Mesenchymal stem cell (in vitro differentiated cells and primary cell): ENCODE measurements around the gene TFPT.

Experiments used
- DNase-seq: peaks from one replicate; pipeline ENCODE4 v3.0.0-alpha.2; 2013
- H2AFZ ChIP-seq: one replicate; pipeline ENCODE4 v1.6.1; 2013; ENCODE audit warnings: low read depth, mild to moderate bottlenecking, control low read depth, inconsistent platforms, low read length, moderate library complexity
- H2AK5ac ChIP-seq: 2 replicates; pipeline ENCODE4 v1.6.1; 2013; ENCODE audit warnings: low read length, moderate library complexity, mild to moderate bottlenecking, inconsistent platforms; ENCODE audit not compliant: severe bottlenecking
- H2BK120ac ChIP-seq: one replicate; pipeline ENCODE4 v1.6.1; 2013; ENCODE audit warnings: low read depth, mild to moderate bottlenecking, inconsistent platforms, low read length, moderate library complexity
- H2BK12ac ChIP-seq, 2 experiments: one replicate each; pipeline ENCODE4 v1.6.1; 2013; ENCODE audit warnings: inconsistent platforms in 2 of 2, low read length in 2 of 2, mild to moderate bottlenecking in 2 of 2, moderate library complexity in 2 of 2, control low read depth in 1 of 2
- H2BK15ac ChIP-seq: one replicate; pipeline ENCODE4 v1.6.1; 2013; ENCODE audit warnings: mild to moderate bottlenecking, low read depth, inconsistent platforms; ENCODE audit not compliant: poor library complexity, severe bottlenecking
- H2BK5ac ChIP-seq: 2 replicates; pipeline ENCODE4 v1.6.1; 2013; ENCODE audit warnings: low read depth, mild to moderate bottlenecking, low read length, control low read depth, inconsistent platforms; ENCODE audit not compliant: poor library complexity, severe bottlenecking
- H3K14ac ChIP-seq, 2 experiments: one replicate each; pipeline ENCODE4 v1.6.1; 2013; ENCODE audit warnings: inconsistent platforms in 2 of 2, low read length in 2 of 2, control low read depth in 1 of 2, mild to moderate bottlenecking in 1 of 2, moderate library complexity in 1 of 2
- H3K18ac ChIP-seq, 2 experiments: one replicate each; pipeline ENCODE4 v1.6.1; 2013; ENCODE audit warnings: inconsistent platforms in 2 of 2, low read length in 2 of 2, control low read depth in 1 of 2, low read depth in 1 of 2, mild to moderate bottlenecking in 1 of 2
- H3K23ac ChIP-seq, 2 experiments: one replicate each; pipeline ENCODE4 v1.6.1; 2013; ENCODE audit warnings: inconsistent platforms in 2 of 2, low read length in 2 of 2, mild to moderate bottlenecking in 2 of 2, moderate library complexity in 2 of 2, control low read depth in 1 of 2
- H3K27ac ChIP-seq: 2 replicates; pipeline ENCODE4 v1.5.1; 2013; ENCODE audit warnings: mild to moderate bottlenecking, moderate library complexity, low read length, control low read depth, inconsistent platforms; ENCODE audit not compliant: poor library complexity, severe bottlenecking
- H3K27me3 ChIP-seq, 2 experiments: 2 replicates each; pipeline versions ENCODE4 v1.6.1 to v1.7.0; 2013; ENCODE audit warnings: low read length in 2 of 2, mild to moderate bottlenecking in 2 of 2, moderate library complexity in 2 of 2, control low read depth in 1 of 2, inconsistent platforms in 1 of 2; ENCODE audit not compliant: control insufficient read depth in 1 of 2, insufficient read depth in 1 of 2
- H3K36me3 ChIP-seq, 2 experiments: 2 replicates each; pipeline versions ENCODE4 v1.6.1 to v1.7.0; 2013; ENCODE audit warnings: low read length in 2 of 2, control low read depth in 1 of 2, inconsistent platforms in 1 of 2, low read depth in 1 of 2, mild to moderate bottlenecking in 1 of 2; ENCODE audit not compliant: insufficient read depth in 2 of 2, control insufficient read depth in 1 of 2
- H3K4ac ChIP-seq, 2 experiments: one replicate each; pipeline ENCODE4 v1.6.1; 2013; ENCODE audit warnings: inconsistent platforms in 2 of 2, low read length in 2 of 2, mild to moderate bottlenecking in 2 of 2, moderate library complexity in 2 of 2, control low read depth in 1 of 2, low read depth in 1 of 2
- H3K4me1 ChIP-seq: 2 replicates; pipeline ENCODE4 v1.6.1; 2013; ENCODE audit warnings: low read depth, low read length, control low read depth; ENCODE audit not compliant: control insufficient read depth, insufficient read depth
- H3K4me2 ChIP-seq: 2 replicates; pipeline ENCODE4 v1.6.1; 2013; ENCODE audit warnings: low read length, mild to moderate bottlenecking, inconsistent platforms; ENCODE audit not compliant: poor library complexity, severe bottlenecking
- H3K4me3 ChIP-seq, 2 experiments: 2 replicates each; pipeline versions ENCODE4 v1.5.1 to v1.7.0; 2013; ENCODE audit warnings: low read length in 2 of 2, mild to moderate bottlenecking in 2 of 2, control low read depth in 1 of 2, low read depth in 1 of 2; ENCODE audit not compliant: insufficient read depth in 1 of 2
- H3K79me1 ChIP-seq: replicated peaks from 2 replicates; pipeline ENCODE4 v1.6.1; 2013; ENCODE audit warnings: mild to moderate bottlenecking, control low read depth, low read length, inconsistent platforms; ENCODE audit not compliant: poor library complexity, severe bottlenecking
- H3K9ac ChIP-seq: 2 replicates; pipeline ENCODE4 v1.7.0; 2013; ENCODE audit warnings: mild to moderate bottlenecking, low read length, moderate library complexity
- H3K9me3 ChIP-seq: 2 replicates; pipeline ENCODE4 v1.7.0; 2013; ENCODE audit warnings: mild to moderate bottlenecking, low read length; ENCODE audit not compliant: control insufficient read depth
- H4K8ac ChIP-seq: one replicate; pipeline ENCODE4 v1.6.1; 2013; ENCODE audit warnings: inconsistent platforms, mild to moderate bottlenecking, low read length, moderate library complexity
- H4K91ac ChIP-seq: one replicate; pipeline ENCODE4 v1.6.1; 2013; ENCODE audit warnings: mild to moderate bottlenecking, low read length, inconsistent platforms
- WGBS: methylation state at CpG from one replicate; pipeline ENCODE4 v1.1.7; 2013; ENCODE audit warnings: mixed read lengths; 5-methylcytosine and 5-hydroxymethylcytosine counted together

TFPT gene

DNA sequence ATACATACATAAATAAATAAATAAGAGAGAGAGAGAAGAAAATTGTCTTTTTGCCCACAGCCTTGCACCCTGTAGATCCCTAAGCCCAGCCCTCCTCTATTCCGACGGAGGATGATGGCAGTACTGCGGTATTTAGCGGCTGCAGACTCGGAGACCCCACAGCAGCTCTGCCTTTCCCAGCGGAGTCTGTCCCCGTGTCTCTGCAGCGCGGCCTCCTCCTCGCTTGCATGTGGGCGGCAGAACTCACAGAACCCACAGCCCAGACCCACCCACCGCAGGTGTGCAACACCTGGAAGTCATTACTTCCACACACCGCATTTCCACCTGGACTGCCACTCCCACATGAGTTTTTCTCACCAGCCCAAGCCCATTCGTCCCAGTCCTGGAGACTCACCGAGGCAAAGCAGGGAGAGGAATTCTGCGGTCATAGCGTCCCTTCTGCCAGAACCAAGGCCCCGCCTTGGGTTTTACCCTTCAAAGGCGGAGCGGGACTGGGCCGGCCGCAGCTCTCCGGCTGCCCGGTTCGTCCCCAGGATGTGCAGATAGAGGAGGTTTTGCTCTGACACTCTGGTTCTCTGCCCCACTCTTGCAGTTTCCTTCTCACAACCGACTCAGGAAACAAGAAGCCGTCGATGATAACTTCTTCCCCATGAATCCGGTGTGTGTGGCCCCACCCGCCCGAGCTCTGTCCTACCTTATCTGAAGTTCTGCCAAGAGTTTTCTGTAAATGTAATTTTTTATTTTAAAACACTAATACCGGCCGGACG, 51.9 kb downstream of the TFPT start, which contains the start of gene VSTM1:
Gene VSTM1 (minus strand): TSS at position 548 of the 767 bp plus-strand sequence. CDS start 120 bp downstream, at position 428.
- Histone ChIP-seq H3K79me1 (no peaks in the 10 kb centered on the region), H2AK5ac (no peak within 1 kb of the TSS), H3K27ac (no peak within 1 kb of the TSS), H3K23ac (no peak within 1 kb of the TSS), H3K18ac (no peak within 1 kb of the TSS), H2BK5ac (no peak within 1 kb of the TSS), H2BK15ac (no peak within 1 kb of the TSS), H4K91ac (no peak within 1 kb of the TSS), H3K4ac (no peak within 1 kb of the TSS), H3K4me2 (no peak within 1 kb of the TSS), H2BK120ac (no peak within 1 kb of the TSS), H2AFZ (no peak within 1 kb of the TSS), H3K36me3 (no peaks in the 10 kb centered on the region), H3K9me3 (no peaks in the 10 kb centered on the region), H3K14ac (no peak within 1 kb of the TSS), H3K4me1 (no peaks in the 10 kb centered on the region), H3K9ac (no peak within 1 kb of the TSS), H3K4me3 (no peak within 1 kb of the TSS), H2BK12ac (no peak within 1 kb of the TSS), H3K27me3 (peaks cover 0 to 3% of the 10 kb centered on the region in 2 experiments), H4K8ac (no peak within 1 kb of the TSS)
- WGBS: 94% methylated on average over 30 of the region's 34 CpGs
- DNase-seq: no peak

DNA sequence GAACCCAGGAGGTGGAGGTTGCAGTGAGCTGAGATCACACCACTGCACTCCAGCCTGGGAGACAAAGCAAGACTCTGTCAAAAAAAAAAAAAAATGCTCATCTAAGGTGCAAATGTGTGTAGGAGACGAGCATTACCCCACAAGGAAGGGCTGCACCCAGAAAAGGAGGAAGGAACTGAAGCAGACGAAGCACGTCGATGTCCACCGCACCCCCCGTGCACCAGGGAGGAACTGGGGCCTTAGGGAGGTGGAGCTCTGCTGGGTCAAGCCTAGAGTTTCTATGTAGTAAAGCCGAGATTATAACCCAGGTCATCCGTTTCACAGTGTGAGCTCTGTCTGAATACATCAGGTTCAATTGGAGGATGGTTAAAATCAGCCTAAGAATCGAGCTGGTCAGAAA, 52.8 kb downstream of the TFPT start:
- H3K4ac ChIP-seq: no peak overlapping the region
- no peak overlapping the region for H2AK5ac ChIP-seq
- no peak overlapping the region for H2BK120ac ChIP-seq
- no peak for DNase-seq
- H3K14ac ChIP-seq: no peak overlapping the region
- no peak overlapping the region for H2BK12ac ChIP-seq
- H2BK5ac ChIP-seq: no peak overlapping the region
- H3K4me3 ChIP-seq: no peak overlapping the region
- no peaks in the 10 kb centered on the region for H3K4me1 ChIP-seq
- H3K27me3 ChIP-seq: peaks cover 0 to 8% of the 10 kb centered on the region in 2 experiments
- WGBS: 69% methylated on average over 9 of the region's 9 CpGs
- no peak overlapping the region for H4K91ac ChIP-seq
- no peaks in the 10 kb centered on the region for H3K79me1 ChIP-seq
- H2BK15ac ChIP-seq: no peak overlapping the region
- no peak overlapping the region for H4K8ac ChIP-seq
- H3K4me2 ChIP-seq: no peak overlapping the region
- no peak overlapping the region for H3K18ac ChIP-seq
- no peak overlapping the region for H2AFZ ChIP-seq
- no peak overlapping the region for H3K23ac ChIP-seq
- no peak overlapping the region for H3K9ac ChIP-seq
- no peak overlapping the region for H3K27ac ChIP-seq
- no peaks in the 10 kb centered on the region for H3K36me3 ChIP-seq
- no peaks in the 10 kb centered on the region for H3K9me3 ChIP-seq
